GM18873 (cell line): Measurements from ENCODE around the gene CCDC92B.

Experiments used
- ATAC-seq: cut with Tn5 transposase; IDR thresholded peaks from one replicate; pipeline ENCODE4 v1.9.1; 2021; ENCODE audit warnings: mild to moderate bottlenecking, moderate library complexity, moderate number of reproducible peaks; ENCODE audit not compliant: unreplicated experiment, low FRiP score

Gene CCDC92B

DNA sequence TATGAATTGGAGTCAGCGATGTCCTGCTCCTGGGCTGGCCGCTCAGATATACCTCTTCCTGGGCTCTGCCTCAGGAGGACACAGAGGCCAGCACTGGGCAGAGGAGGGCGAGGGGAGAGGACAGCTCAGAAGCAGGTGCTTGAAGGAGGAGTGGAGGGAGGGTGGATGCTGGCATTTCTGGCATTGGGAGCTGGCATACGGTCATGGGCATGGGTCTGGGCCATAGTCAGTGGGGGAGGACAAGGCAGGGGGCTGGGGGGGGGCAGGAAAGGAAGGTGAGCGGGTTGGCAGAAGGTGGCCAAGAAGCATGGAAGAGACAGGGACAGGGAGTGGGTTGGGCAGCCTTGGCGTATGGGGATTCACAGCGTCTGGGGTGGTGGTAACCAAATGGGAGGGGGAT lies 30.1 kb upstream of the CCDC92B start:
- ATAC-seq: no peak

DNA sequence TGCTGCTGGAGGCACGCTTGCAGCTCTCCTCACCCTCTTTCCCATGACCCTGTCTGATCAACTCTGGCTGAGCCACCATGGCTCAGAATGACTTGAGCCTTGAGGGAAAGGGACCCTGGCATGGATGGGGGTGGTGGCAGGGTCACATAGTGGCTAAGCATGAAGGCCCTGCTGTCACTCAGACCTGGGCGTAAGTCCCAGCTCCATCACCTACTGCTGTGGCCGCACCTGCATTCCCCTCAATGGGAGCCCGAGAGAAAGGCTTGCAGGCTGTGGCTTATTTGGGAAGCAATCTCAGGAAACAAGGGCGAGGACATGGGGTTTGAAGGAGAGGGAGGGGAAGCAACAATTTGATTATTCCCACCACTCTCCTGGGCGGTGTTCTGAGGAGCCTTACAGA lies 29.0 kb upstream of the CCDC92B start:
- no peak for ATAC-seq

DNA sequence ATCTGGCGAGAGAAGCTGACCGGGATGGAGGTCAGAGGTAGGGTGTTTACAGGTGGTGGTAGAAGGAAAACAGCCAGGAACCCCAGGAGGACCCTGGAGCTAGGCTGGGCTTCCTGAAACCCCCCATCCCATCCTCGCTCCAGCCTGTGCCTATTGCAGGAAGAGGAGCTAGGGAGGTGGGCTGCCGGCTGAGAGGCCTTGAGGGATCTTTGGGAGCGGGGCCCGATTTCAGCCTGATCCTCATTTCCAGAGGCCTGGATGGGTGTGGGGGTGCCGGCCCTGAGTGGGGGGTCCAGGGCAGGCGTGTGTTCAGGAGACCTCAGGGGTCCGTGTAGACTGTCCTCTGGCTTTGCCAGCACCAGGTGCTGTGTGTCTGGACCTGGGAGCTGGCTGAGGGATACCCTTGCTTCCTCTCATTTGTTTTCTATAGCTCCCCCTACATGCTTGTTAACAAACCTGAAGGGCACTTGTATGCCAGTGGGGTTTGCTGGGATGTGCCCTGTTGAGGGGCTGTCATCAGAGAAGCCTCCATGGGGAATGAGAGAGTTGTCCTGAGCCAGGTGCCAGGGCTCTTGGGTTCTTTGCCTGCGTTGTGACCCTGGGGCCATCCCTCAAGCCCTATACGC lies 27.9 kb upstream of the CCDC92B start:
- ATAC-seq: no peak

DNA sequence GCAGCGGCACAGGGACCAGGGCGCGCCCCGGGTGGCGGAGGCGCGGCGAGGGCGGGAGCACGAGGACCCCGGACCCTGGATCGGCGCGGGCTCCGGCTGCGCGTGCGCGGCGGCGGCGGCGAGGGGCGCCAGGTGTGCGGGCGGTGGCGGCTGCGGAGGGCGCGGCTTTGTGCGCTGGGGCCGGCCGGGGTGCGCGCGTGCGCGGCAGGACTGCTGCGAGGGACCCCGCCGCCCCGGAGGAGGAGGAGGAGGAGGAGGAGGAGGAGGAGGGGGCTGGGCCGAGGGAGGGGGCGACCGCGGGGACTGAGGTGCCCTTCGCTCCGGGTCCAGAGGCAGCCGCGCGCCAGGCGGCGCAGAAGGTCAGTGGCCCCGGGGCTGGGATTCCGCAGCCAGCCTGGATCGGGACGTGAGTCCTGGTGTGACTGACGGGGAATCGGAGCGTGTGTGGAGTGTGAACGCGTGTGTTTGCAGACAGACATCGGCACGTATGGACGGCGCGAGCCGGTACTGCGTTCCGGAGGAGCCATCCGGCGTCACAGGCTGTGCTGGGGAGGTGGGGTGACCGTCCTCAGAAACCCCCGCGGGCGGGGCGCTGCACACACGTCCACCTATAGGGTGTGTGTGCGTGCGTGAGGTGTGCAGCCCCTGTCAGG lies 27.3 kb upstream of the CCDC92B start:
- no peak for ATAC-seq

DNA sequence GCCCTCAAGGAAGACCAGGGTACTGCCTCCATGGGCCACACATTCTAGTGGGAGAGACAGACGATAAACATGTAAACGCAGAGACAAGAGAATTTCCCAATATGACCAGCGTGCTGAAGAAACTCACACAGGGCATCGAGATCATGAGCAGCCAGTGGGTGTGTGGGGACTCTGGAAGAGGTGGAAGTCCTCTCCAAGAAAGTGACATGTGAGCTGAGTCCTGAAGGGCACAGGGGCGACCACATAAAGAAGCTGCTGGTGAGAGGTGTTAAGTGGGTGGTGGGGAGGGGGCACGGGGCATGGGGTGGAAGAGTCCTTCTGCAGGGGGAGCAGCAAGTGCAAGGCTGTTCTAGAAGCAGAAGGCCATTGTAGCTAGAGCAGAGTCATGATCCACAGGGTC lies 25.8 kb upstream of the CCDC92B start:
- ATAC-seq: no peak

DNA sequence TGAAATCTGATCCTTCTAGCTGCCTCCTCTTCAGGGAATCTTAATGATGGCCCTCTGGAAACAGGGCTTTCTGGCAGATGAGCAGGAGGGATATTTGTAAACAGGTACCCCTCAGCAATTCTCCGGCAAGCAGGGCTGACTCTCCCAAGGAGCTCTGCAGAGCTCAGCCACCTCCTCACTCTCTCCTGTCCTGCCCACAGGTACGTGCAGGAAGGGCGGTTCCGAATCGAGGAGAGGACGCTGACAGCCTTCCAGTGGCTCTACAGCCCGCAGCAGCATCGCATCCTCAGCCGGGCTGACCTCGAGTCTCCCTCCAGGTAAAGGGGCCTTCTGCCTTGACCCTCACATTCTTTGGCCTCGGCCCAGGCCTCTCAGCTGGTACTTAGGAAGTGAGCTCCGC lies 20.7 kb upstream of the CCDC92B start:
- ATAC-seq: no peak

DNA sequence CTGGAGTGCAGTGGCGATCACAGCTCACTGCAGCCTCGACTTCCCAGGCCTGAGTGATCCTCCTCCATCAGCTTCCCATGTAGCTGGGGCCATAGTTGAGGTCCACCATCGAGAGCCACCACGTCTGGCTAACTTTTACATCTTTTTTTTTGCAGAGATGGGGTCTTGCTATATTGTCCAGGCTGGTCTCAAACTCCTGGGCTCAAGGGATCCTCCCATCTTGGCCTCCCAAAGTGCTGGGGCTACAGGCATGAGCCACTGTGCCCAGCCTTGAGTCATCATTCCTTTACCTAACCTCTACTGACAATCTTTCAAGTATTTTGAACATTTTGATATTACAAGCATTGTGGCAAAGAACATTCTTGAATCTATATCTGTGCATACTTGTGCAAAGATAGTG lies 9.4 kb upstream of the CCDC92B start:
- no peak for ATAC-seq

DNA sequence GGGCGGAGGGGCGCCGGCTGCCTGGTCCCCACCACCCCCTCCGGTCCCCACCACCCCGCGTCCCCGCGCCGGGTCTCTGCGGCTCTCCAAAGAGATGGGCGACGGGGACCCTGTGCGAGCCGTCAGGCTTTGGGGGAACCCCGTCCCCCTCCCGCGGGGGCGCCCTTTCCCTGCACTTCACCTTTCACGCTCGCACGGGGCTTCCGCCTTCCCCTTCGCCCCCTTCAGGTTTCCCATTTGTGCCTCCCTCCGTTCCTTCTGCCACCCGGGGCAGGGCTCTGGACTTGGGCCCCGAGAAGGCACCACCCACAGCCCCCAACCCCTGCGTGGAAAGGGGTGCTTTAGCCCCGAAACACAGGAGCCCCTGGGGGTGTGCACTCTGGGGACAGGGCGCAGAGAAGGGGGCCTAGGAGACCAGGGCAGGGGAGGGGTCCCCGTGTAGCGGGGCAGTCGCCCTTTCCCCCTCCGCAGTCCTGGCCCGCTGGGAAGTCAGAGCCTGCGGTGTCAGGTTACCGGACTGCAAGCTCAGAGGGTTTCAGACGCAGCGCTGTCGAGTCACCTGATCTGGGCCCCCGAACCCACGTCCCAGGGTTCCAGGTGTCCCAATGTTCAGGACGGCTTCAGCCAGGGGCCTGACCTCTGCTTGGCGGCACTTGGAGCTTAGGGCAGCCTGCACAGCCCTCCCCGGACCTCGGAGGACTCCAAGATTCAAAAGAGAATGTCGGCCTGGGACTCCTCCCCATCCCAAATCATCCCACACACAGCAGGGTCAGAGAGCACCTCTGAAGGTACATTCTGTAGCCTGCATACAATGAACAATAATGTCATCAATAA lies 6.7 kb upstream of the CCDC92B start:
- ATAC-seq: no peak

DNA sequence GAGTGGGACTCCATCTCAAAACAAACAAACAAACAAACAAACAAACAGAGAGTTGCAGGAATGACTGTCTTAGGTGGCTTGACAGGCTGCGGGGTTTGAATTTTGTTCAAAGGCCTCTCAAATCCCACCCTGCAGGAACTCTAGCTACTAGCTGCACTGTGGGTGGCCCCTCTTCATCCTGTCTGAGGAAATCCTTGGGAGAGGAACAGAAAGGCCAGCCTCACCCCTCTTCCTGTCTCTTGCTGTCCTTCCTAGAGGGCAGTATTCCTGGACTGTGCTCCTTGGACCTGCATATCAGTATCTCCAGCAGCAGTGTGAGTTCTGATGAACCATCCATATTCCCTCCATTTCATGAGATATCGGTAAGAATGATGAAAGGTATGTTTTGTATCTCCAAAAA lies 2.0 kb upstream of the CCDC92B start:
- ATAC-seq: no peak

DNA sequence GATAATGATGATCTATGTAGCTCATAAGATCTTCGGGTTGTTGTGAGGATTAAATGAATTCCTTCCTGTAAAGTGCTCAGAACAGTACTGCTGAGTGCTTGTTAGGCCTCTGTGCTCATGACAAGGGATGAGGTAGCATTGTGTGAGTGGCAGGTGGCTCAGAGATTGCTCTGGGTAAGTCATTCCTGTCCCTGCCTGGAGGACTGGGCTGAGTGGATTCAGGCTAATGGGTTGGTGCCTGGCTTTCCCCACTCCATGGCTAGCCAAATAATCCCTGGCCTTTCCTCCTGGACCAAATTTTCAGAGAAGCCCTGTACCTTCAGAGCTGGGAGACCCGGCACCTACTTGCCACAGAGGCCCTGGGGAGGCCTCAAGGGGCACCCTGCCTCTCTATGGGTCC lies 1.3 kb upstream of the CCDC92B start:
- no peak for ATAC-seq

DNA sequence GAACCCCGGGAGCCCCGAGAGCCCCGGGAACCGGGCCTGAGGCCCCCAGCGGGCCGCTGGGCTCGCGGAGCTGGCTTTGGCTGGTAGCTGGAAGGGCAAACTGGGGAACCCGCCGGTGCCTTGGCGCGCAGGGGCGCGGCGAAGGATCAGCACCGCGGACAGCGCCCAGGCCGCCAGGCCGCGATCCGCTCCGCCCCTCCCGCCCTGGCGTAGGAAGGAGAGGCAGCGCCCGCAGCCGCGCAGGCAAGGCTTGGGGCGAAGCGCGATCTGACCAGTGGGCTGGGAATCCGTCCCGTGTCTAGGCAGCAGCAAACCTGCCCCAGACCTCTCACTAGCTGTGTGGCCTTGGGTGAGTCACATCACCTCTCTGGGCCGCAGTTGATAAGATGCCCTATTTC lies 331 bp upstream of the CCDC92B start:
- ATAC-seq: no peak

DNA sequence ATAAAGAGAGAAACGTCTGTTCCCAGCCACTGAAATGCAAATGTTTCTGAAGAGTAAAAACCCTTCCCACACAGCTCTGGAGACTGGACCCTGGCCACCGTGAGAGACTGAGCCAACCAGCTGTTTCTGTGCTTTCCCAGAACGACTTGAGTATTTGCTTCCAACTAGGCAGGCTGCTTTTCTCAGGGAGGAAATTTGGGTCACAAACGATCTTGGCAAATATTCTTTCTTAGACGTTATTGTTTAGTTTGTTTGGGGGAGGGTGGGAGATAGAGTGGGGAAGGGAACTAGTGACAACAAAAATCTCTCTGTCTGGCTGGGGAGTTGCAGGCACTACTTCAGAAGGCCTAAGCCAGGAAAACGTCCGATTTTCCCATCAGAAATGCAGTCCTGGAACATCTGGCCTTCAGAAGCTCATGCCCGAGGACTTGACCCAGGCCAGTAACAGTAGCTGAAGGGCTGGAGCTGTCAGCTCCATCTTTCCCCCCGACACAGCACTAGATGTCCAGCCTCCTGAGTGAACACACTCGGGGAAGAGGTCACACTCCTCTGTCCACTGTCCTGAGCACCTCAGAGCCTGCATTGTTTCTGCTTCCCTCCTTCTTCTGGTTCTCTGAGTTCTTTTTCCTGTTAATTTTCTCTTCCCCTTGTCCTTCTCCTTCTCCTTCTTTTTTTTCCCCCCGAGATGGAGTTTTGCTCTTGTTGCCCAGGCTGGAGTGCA lies 4.0 kb downstream of the CCDC92B start:
- no peak for ATAC-seq

DNA sequence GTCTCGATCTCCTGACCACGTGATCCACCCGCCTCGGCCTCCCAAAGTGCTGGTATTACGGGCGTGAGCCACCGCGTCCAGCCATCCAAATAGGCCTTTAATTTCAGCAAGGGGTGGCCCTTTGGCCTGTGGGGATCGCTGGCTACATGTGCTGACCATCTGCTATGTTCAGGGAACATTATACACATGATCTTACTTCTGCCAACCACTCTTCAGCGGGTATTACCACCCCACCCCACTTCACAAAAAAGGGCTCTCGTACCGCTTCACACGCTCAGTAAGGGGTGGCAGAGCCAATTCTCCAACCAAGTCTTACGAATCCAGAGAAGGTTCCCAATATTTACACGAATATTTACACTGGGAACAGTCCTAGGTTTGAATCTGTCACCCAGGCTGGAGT lies 11.8 kb downstream of the CCDC92B start:
- ATAC-seq: no peak

DNA sequence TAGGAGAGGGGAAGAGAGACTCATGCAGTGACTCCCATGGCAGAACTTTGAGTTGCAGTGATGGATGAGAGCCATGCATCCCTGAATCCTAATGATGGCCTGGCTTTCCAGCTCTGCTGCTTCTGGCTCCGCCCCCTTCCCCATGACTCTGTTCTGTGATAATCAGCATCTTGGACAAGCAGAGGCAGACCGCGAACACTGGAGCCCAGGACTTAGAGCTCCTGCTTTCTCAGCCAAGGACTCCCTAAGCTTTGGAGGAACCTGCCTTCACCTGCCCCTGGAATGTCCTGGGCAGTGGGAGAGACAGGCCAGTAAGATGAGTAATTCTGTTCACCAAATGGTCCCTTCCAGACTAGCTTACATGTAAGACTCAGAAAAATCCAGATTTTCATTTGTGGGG lies 12.5 kb downstream of the CCDC92B start:
- no peak for ATAC-seq

DNA sequence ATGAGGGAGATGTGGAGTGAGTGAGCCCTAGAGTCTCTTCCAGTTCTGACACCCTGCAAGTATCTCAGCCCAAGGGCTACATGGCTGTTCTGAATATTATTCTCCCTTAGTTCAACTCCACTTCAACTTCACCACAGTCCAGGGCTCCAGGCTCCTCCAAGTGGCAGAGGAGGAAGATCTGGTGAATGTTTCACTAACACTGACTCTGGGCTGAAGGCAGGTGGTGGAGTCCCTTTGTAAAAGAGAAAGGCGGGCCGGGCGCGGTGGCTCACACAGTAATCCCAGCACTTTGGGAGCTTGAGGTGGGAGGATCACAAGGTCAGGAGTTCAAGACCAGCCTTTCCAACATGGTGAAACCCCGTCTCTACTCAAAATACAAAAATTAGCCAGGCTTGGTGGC lies 13.6 kb downstream of the CCDC92B start:
- ATAC-seq: no peak

DNA sequence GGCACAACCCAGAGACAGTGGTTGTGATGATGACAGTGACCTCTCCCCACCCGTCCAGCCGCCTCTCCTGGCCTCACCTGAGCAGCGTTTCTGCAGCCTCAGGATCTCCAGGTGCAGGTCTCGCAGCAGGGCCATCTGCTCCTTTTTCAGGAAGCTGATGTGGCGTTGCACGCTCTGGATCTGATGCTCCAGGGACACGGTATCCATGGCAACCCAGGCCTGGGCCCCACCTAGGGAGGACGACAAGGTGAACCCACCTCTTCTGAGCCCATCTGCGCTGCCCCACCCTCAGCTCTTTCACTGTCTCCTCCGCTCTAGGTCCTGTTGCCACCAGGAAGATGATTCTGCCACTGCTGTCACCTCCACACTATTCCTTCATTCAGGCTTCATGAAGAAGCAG lies 14.5 kb downstream of the CCDC92B start:
- no peak for ATAC-seq

DNA sequence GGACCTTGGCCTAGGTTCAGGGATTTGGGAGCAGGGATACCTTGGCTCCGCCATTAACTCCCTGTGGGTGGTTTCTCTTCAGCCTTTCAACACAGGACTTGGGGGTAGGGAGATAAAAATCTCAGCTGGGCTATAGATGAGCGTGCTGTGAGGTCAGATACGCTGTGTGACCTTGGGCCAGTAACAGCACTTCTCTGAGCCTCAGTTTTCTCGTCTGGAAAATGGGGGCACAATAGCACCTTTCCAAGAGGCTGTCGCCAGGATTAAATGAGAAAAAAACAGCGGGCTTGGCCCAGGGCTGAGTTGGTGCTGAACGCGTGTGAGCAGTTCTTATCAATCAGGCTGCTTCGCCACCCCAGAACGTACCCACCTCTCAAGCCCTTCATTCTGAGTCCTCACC lies 17.6 kb downstream of the CCDC92B start:
- ATAC-seq: no peak

DNA sequence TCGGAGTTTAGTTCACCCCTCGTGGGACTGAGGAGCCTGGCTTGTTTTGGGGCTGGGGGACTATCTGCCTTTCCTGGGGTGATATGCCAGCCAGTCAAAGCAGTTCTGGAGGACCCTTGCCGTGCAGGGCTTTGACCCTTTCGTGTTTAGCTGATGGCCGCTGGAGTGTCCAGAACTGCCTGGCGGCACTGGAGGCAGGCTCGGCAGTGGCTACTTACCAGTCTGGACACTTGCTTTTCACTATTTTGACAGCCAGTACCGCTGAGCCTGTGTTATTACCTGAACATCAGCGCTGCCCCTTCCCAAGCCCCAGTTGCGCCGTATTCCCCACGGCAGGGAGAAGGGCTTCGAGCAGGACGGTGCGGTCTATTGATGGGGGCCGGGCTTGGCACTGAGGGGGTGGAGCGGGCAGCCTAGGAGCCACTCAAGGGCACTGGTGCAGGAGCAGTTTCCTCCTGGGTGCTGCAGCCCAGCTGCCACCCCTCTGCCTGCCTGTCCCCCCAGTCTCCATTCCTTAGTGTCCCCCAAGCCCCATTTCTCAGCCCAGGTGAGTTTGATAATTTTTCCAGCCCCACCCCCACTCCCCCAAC lies 18.6 kb downstream of the CCDC92B start:
- no peak for ATAC-seq

DNA sequence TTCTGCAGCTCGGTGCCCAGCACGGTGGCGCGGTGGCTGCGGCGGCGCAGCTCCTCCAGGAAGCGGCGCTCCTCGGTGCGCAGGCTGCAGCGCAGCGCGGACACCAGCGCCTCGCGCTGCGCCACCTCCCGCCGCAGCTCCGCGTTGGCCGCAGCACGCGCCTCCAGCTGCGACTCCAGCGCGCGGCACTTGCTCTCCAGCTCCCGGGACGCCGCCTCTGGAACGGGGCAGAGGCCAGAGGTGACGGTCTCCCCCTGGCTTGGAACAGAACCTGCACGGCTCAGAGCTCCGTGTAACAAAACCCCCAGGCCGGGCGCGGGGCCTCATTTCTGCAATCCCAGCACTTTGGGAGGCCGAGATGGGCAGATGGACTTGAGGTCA lies 24.7 kb downstream of the CCDC92B start:
- ATAC-seq: no peak

DNA sequence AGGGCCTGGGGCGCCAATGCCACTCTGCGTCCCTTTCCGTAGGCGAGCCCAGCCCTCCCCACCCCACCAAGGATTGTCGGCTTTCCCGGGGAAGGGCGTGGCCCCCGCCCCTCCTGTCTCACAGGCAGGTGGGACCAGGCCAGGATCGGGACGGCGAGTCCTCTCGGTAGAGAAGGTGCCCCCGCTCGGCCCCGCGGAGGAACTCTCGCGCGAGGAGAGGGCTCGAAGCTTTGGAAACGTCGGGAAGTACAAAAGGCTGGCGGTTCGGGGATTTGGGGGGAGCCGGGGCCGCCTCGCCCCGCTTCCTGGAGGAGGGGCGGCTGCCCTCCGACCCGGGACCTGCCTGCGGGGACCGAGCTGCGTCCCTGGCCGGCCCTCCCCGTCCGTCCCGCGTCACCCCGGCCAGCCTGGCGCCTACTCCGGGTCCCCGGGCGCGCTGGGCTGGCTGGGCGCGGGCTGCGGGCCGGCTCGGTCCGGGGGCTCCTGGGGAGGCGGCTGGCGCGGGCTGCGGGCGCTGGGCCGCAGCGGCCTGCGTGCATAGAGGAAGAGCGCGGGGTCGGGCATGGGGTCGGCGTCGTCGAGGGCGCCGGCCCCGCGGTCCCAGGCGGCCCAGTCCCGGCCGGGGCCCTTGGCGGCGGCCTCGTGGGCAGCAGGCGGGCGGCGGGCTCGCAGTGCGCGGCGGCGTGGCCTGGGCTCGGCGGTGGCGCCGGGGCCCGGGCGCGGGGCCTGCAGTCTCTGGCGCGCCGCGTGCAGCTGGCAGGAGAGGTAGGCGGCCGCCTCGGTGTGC lies 25.3 kb downstream of the CCDC92B start:
- ATAC-seq: no peak
